ENCODE measurements around the gene IFT172. TPM values are rescaled to one million over a fixed set of nuclear protein-coding genes. Genes with fewer than 3 reads are reported as not detected.

Gene IFT172
- total and polyA plus RNA-seq, 2 experiments from 2014 or later: 9.1 to 17.6 TPM

GRCh38 chr2:27408601-27409320 is 80.8 kb downstream of the IFT172 start:
- Histone ChIP-seq H4K20me1 (replicated peaks; ENCODE audit: insufficient read depth) (peaks cover 33% of the 10 kb centered on the region), H3K4me3 (peak overlapping the region; percentile 64), H3K9me2 (ENCODE audit: insufficient read depth) (peaks cover 10% of the 10 kb centered on the region; the same call in 1 of the 2 replicates), H2AFZ (peak overlapping the region; percentile 72; the same call in 1 of the 2 replicates), H3K4me1 (ENCODE audit: insufficient read depth) (peaks cover 23% of the 10 kb centered on the region; the same call in 1 of the 2 replicates), H3K36me3 (ENCODE audit: insufficient read depth) (0 out of 2 replicates have a peak, but pooled peaks cover 8% of the 10 kb centered on the region), H3K79me2 (replicated peaks; ENCODE audit: insufficient read depth) (peaks cover 54% of the 10 kb centered on the region), H3K27me3 (ENCODE audit: insufficient read depth) (no peaks in the 10 kb centered on the region), H3K4me2 (peak overlapping the region; percentile 90), H3K27ac (ENCODE audit: low read depth) (peak overlapping the region; percentile 91), H3F3A (replicated peaks; ENCODE audit: low read depth) (peaks cover 3% of the 10 kb centered on the region; the same call in 1 of the 2 replicates)
- Mint-ChIP-seq H3K36me3 (ENCODE audit: low read depth) (peaks cover 34% of the 10 kb centered on the region), H3K27ac (peak overlapping the region; percentile 31; the same call in 1 of the 2 replicates), H3K4me3 (peak overlapping the region; percentile 87), H3K27me3 (ENCODE audit: insufficient read depth, low read depth, poor library complexity) (peaks cover 12% of the 10 kb centered on the region), H3K4me1 (peaks cover 13% of the 10 kb centered on the region; the same call in 2 of the 3 replicates), H3K9me3 (peaks cover 5% of the 10 kb centered on the region; the same call in 1 of the 3 replicates)
- DNase-seq (ENCODE audit: low spot score) (peak; percentile 66), ATAC-seq (peak; percentile 67)
- TF ChIP-seq JUNB (IDR thresholded peaks at IDR 0.05; ENCODE audit: unreplicated experiment) (no peak), EZH2phosphoT487 (IDR thresholded peaks at IDR 0.05; ENCODE audit: unreplicated experiment) (no peak), ZNF114 (CRISPR knock-in tag; IDR thresholded peaks at IDR 0.05) (no peak), ZNF331 (CRISPR knock-in tag; IDR thresholded peaks at IDR 0.05; ENCODE audit: low read depth) (no peak), STAT1 (IDR thresholded peaks at IDR 0.05; ENCODE audit: unreplicated experiment) (no peak), NANOG (IDR thresholded peaks at IDR 0.05; ENCODE audit: borderline replicate concordance) (no peak), CREB1 (CRISPR knock-in tag; IDR thresholded peaks at IDR 0.05; ENCODE audit: low read depth) (no peak), POLR2AphosphoS5 (IDR thresholded peaks at IDR 0.05; ENCODE audit: low read depth) (no peak), EZH2 (IDR thresholded peaks at IDR 0.05; ENCODE audit: low read depth, unreplicated experiment) (no peak)
- TF ChIP-seq, protein P1, sequence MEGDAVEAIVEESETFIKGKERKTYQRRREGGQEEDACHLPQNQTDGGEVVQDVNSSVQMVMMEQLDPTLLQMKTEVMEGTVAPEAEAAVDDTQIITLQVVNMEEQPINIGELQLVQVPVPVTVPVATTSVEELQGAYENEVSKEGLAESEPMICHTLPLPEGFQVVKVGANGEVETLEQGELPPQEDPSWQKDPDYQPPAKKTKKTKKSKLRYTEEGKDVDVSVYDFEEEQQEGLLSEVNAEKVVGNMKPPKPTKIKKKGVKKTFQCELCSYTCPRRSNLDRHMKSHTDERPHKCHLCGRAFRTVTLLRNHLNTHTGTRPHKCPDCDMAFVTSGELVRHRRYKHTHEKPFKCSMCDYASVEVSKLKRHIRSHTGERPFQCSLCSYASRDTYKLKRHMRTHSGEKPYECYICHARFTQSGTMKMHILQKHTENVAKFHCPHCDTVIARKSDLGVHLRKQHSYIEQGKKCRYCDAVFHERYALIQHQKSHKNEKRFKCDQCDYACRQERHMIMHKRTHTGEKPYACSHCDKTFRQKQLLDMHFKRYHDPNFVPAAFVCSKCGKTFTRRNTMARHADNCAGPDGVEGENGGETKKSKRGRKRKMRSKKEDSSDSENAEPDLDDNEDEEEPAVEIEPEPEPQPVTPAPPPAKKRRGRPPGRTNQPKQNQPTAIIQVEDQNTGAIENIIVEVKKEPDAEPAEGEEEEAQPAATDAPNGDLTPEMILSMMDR (conservative IDR thresholded peaks at IDR 0.05; ENCODE audit: low read depth in 2 of 2): no peak
- TF ChIP-seq, protein P2, sequence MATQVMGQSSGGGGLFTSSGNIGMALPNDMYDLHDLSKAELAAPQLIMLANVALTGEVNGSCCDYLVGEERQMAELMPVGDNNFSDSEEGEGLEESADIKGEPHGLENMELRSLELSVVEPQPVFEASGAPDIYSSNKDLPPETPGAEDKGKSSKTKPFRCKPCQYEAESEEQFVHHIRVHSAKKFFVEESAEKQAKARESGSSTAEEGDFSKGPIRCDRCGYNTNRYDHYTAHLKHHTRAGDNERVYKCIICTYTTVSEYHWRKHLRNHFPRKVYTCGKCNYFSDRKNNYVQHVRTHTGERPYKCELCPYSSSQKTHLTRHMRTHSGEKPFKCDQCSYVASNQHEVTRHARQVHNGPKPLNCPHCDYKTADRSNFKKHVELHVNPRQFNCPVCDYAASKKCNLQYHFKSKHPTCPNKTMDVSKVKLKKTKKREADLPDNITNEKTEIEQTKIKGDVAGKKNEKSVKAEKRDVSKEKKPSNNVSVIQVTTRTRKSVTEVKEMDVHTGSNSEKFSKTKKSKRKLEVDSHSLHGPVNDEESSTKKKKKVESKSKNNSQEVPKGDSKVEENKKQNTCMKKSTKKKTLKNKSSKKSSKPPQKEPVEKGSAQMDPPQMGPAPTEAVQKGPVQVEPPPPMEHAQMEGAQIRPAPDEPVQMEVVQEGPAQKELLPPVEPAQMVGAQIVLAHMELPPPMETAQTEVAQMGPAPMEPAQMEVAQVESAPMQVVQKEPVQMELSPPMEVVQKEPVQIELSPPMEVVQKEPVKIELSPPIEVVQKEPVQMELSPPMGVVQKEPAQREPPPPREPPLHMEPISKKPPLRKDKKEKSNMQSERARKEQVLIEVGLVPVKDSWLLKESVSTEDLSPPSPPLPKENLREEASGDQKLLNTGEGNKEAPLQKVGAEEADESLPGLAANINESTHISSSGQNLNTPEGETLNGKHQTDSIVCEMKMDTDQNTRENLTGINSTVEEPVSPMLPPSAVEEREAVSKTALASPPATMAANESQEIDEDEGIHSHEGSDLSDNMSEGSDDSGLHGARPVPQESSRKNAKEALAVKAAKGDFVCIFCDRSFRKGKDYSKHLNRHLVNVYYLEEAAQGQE (IDR thresholded peaks at IDR 0.05; ENCODE audit: unreplicated experiment): no peak
- TF ChIP-seq, protein P3, sequence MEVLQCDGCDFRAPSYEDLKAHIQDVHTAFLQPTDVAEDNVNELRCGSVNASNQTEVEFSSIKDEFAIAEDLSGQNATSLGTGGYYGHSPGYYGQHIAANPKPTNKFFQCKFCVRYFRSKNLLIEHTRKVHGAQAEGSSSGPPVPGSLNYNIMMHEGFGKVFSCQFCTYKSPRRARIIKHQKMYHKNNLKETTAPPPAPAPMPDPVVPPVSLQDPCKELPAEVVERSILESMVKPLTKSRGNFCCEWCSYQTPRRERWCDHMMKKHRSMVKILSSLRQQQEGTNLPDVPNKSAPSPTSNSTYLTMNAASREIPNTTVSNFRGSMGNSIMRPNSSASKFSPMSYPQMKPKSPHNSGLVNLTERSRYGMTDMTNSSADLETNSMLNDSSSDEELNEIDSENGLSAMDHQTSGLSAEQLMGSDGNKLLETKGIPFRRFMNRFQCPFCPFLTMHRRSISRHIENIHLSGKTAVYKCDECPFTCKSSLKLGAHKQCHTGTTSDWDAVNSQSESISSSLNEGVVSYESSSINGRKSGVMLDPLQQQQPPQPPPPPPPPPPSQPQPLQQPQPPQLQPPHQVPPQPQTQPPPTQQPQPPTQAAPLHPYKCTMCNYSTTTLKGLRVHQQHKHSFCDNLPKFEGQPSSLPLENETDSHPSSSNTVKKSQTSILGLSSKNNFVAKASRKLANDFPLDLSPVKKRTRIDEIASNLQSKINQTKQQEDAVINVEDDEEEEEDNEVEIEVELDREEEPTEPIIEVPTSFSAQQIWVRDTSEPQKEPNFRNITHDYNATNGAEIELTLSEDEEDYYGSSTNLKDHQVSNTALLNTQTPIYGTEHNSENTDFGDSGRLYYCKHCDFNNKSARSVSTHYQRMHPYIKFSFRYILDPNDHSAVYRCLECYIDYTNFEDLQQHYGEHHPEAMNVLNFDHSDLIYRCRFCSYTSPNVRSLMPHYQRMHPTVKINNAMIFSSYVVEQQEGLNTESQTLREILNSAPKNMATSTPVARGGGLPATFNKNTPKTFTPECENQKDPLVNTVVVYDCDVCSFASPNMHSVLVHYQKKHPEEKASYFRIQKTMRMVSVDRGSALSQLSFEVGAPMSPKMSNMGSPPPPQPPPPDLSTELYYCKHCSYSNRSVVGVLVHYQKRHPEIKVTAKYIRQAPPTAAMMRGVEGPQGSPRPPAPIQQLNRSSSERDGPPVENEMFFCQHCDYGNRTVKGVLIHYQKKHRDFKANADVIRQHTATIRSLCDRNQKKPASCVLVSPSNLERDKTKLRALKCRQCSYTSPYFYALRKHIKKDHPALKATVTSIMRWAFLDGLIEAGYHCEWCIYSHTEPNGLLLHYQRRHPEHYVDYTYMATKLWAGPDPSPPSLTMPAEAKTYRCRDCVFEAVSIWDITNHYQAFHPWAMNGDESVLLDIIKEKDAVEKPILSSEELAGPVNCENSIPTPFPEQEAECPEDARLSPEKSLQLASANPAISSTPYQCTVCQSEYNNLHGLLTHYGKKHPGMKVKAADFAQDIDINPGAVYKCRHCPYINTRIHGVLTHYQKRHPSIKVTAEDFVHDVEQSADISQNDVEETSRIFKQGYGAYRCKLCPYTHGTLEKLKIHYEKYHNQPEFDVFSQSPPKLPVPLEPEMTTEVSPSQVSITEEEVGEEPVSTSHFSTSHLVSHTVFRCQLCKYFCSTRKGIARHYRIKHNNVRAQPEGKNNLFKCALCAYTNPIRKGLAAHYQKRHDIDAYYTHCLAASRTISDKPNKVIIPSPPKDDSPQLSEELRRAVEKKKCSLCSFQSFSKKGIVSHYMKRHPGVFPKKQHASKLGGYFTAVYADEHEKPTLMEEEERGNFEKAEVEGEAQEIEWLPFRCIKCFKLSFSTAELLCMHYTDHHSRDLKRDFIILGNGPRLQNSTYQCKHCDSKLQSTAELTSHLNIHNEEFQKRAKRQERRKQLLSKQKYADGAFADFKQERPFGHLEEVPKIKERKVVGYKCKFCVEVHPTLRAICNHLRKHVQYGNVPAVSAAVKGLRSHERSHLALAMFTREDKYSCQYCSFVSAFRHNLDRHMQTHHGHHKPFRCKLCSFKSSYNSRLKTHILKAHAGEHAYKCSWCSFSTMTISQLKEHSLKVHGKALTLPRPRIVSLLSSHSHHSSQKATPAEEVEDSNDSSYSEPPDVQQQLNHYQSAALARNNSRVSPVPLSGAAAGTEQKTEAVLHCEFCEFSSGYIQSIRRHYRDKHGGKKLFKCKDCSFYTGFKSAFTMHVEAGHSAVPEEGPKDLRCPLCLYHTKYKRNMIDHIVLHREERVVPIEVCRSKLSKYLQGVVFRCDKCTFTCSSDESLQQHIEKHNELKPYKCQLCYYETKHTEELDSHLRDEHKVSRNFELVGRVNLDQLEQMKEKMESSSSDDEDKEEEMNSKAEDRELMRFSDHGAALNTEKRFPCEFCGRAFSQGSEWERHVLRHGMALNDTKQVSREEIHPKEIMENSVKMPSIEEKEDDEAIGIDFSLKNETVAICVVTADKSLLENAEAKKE (CRISPR knock-in tag; IDR thresholded peaks at IDR 0.05): no peak
- TF ChIP-seq, protein P4, sequence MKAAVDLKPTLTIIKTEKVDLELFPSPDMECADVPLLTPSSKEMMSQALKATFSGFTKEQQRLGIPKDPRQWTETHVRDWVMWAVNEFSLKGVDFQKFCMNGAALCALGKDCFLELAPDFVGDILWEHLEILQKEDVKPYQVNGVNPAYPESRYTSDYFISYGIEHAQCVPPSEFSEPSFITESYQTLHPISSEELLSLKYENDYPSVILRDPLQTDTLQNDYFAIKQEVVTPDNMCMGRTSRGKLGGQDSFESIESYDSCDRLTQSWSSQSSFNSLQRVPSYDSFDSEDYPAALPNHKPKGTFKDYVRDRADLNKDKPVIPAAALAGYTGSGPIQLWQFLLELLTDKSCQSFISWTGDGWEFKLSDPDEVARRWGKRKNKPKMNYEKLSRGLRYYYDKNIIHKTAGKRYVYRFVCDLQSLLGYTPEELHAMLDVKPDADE (IDR thresholded peaks at IDR 0.05): no peak
